NCI-H146 treated with DMSO at 0.1 percent for 48 hours (cell line): ENCODE measurements around the gene RNU6-9.
"Not testable (repeated sequence)": the region's sequence is repeated elsewhere in the genome, so short reads cannot be mapped to it uniquely, and the experiment has no call there.

Experiments
- DNase-seq: peaks from one replicate; lab custom pipeline; 2025; ENCODE audit not compliant: unreplicated experiment; lab: John Stamatoyannopoulos, UW

The RNU6-9 gene

GRCh38 chr19:877992-878660 lies 15.2 kb upstream of the RNU6-9 start:
- not testable (repeated sequence) for DNase-seq

- DNase-seq, result not testable (repeated sequence)
Measured at GRCh38 chr19:878751-879561, 14.3 kb upstream of the RNU6-9 start.

- DNase-seq, result no peak
Measured at GRCh38 chr19:879711-880438, 13.4 kb upstream of the RNU6-9 start.

- DNase-seq, result no peak
Measured at GRCh38 chr19:881385-882071, 11.8 kb upstream of the RNU6-9 start.

- DNase-seq, result no peak
Measured at GRCh38 chr19:882871-883497, 10.3 kb upstream of the RNU6-9 start.

- no peak for DNase-seq
Measured at GRCh38 chr19:883661-884211, 9.5 kb upstream of the RNU6-9 start.

GRCh38 chr19:884420-885211 lies 8.7 kb upstream of the RNU6-9 start:
- DNase-seq, result no peak

- DNase-seq, result no peak
Measured at GRCh38 chr19:885536-886224, 7.6 kb upstream of the RNU6-9 start.

- no peak for DNase-seq
Measured at GRCh38 chr19:887072-887471, 6.2 kb upstream of the RNU6-9 start.

GRCh38 chr19:887599-887998 lies 5.7 kb upstream of the RNU6-9 start:
- no peak for DNase-seq

GRCh38 chr19:888581-889385 lies 4.5 kb upstream of the RNU6-9 start:
- DNase-seq, result no peak

GRCh38 chr19:889662-890295 lies 3.5 kb upstream of the RNU6-9 start:
- no peak for DNase-seq

GRCh38 chr19:890831-891230 lies 2.5 kb upstream of the RNU6-9 start:
- DNase-seq, result no peak

GRCh38 chr19:891421-892200 lies 1.7 kb upstream of the RNU6-9 start:
- not testable (repeated sequence) for DNase-seq

- DNase-seq, result no peak
Measured at GRCh38 chr19:892243-892893, 916 bp upstream of the RNU6-9 start.

- DNase-seq, result no peak
Measured at GRCh38 chr19:896434-896833, 3.1 kb downstream of the RNU6-9 start.

- no peak for DNase-seq
Measured at GRCh38 chr19:896999-897398, 3.7 kb downstream of the RNU6-9 start.
